ENCODE data around the gene MEG3. TPM values are rescaled to one million over a fixed set of nuclear protein-coding genes. Genes with fewer than 3 reads are reported as not detected.

MEG3 gene
- polyA plus RNA-seq (ENCODE audit: insufficient read length in 12 of 12): 1,000 to 10,000 TPM; 2,267 to 8,000 (median 4,463) TPM
- long read RNA-seq, donor 1, full-length matches to known transcripts: 112 of 117 reads
- long read RNA-seq, donor 1, partial matches to known transcripts: 5 of 117 reads
- long read RNA-seq, donor 1, other reads (novel, unspliced or antisense): 0 of 117 reads
- long read RNA-seq, donor 2, full-length matches to known transcripts: 1,630 of 2,337 reads
- long read RNA-seq, donor 2, partial matches to known transcripts: 352 of 2,337 reads
- long read RNA-seq, donor 2, other reads (novel, unspliced or antisense): 355 of 2,337 reads
- long read RNA-seq, donor 3, full-length matches to known transcripts: 1,606 of 2,350 reads
- long read RNA-seq, donor 3, partial matches to known transcripts: 412 of 2,350 reads
- long read RNA-seq, donor 3, other reads (novel, unspliced or antisense): 332 of 2,350 reads
- long read RNA-seq, donor 4, full-length matches to known transcripts: 805 of 1,214 reads
- long read RNA-seq, donor 4, partial matches to known transcripts: 259 of 1,214 reads
- long read RNA-seq, donor 4, other reads (novel, unspliced or antisense): 150 of 1,214 reads
- long read RNA-seq, donor 5, full-length matches to known transcripts: 3,398 of 4,670 reads
- long read RNA-seq, donor 5, partial matches to known transcripts: 891 of 4,670 reads
- long read RNA-seq, donor 5, other reads (novel, unspliced or antisense): 381 of 4,670 reads
- long read RNA-seq, donor 6, full-length matches to known transcripts: 1,374 of 1,955 reads
- long read RNA-seq, donor 6, partial matches to known transcripts: 348 of 1,955 reads
- long read RNA-seq, donor 6, other reads (novel, unspliced or antisense): 233 of 1,955 reads
- long read RNA-seq, donor 7, full-length matches to known transcripts: 1,412 of 2,041 reads
- long read RNA-seq, donor 7, partial matches to known transcripts: 366 of 2,041 reads
- long read RNA-seq, donor 7, other reads (novel, unspliced or antisense): 263 of 2,041 reads
- long read RNA-seq, donor 8, full-length matches to known transcripts: 2,881 of 4,214 reads
- long read RNA-seq, donor 8, partial matches to known transcripts: 824 of 4,214 reads
- long read RNA-seq, donor 8, other reads (novel, unspliced or antisense): 509 of 4,214 reads
- long read RNA-seq, donor 9, full-length matches to known transcripts: 482 of 748 reads
- long read RNA-seq, donor 9, partial matches to known transcripts: 170 of 748 reads
- long read RNA-seq, donor 9, other reads (novel, unspliced or antisense): 96 of 748 reads
- long read RNA-seq, donor 10, full-length matches to known transcripts: 2,026 of 3,030 reads
- long read RNA-seq, donor 10, partial matches to known transcripts: 519 of 3,030 reads
- long read RNA-seq, donor 10, other reads (novel, unspliced or antisense): 485 of 3,030 reads
- long read RNA-seq, donor 11, full-length matches to known transcripts: 1,364 of 2,034 reads
- long read RNA-seq, donor 11, partial matches to known transcripts: 484 of 2,034 reads
- long read RNA-seq, donor 11, other reads (novel, unspliced or antisense): 186 of 2,034 reads

- DNase-seq: peak; percentile 91
Observed at GRCh38 chr14:100825713-100826331, at the start of gene MEG3. TSS of gene MEG3 (plus strand) at chr14:100826118.

DNA sequence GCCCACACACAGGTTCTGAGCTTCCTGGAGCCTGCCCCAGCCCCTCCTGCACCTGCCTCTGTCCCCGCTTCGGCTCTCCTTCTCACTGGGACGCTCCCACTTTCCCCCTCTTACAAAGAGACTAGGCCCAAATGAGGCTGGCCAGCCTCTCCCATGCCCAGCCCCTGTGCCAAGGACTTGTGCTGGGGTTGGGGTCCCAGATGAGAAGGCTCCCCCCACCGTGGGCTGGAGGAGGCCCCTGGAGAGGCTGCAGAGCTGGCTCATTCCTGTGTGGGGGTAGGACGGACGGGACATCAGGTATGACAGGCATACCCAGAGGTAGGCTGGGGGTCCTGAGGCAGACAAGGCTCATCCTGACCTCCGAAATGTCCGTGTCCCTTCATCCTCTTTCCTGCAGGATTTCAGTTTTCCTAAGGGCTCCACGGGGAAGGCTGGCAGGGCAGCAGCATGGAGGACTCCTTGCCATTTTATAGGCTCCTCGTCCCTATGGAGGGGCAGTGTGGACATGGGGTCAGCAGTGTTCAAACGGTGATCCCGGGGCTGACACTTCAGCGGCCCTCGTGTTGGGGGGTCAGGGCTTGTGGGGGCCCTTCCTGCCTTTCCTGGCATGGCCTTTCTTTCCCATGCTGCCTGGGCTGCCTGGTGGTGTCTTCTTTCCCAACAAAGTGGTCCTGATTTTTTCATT is 49.1 kb upstream of the MEG3 start:
- DNase-seq: no peak

- DNase-seq: no peak
Observed at GRCh38 chr14:100777366-100777817, 48.5 kb upstream of the MEG3 start.

DNA sequence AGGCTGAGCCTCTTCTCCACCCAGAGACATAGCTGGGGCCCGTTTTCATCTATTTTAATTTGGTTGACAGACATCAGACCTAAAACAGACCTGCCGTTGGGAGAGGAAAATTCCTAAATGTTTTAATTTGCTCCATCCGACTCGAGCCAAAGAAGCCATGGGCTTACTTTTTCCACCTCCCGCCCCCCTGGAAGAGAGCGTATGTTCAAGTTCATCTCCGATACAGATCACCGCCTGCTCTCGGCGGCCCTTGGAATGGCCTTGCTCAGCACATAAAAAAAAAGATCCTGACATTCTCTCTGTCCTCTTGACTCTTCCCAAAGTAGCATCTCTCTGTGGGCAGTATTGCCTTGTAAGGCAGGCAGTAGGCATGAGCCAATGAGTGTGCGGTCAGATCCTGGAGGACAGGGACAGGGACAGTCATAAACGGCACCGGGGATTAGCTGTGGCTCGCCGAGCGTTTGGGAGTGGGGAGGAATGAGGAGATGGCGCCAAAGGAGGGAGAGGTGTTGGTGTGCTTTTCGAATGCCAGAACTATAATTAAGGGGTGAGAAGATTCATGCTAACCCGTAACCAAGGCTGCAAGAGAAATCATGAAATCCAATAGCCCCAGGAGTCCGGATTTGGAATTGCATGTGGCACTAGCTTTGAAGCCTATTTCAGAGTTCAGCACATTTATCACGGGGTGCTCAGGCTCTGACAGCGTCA is 47.9 kb upstream of the MEG3 start:
- peak; percentile 36 for DNase-seq

DNA sequence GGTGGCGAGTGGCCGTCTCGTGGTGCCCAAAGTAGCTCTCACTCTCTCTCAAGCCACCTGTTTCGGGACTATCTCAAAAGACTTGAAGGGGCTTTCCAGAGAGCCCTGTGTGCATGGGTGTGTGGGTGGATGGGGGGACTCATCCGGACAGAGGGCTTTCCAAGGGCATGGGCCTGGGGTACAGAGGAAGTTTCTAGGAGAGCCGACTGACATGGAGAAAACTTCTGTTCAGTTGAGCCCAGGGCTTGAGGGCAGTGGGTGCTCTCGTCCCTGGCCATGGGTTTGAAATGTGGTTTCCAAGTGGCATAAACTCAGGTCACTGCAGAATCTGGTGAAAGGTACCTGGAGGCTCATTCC is 47.4 kb upstream of the MEG3 start:
- no peak for DNase-seq

DNA sequence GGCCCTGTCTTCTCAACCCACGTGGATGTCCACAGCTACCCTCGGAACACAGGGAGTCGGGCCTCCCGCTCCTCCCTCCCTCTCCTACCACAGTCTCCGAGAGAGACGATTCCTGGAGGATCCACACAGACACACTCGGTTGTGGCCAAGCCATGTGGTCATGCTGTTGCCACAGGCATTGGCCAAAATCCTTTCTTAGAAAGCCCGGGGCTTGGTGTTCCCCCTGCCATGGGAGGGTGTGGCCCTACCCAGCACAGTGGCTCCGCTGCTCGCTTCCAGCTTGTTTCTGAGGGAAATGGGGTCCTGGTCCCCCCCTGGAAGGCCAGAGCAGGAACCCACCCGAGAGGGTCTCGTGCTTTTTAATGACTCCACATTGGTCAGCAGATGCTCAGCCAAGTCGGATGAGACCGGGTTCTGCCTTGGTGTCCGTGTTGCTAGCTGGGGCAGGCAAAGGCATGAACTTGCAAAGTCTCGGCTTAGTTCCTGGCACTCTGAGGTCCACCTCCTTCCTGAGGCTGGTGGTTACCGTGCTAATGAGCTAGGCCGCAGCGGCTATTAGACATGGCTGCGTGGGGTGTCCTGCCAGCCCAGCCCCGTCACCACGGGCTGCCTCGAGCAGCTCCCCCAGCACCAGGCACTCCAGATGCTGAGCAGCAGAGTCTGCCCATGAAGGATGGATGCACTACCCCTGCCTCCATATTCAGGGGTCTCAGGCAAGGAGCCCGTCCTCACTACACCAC is 46.8 kb upstream of the MEG3 start:
- DNase-seq: no peak

GRCh38 chr14:100779691-100780080 is 46.2 kb upstream of the MEG3 start:
- DNase-seq: no peak

DNA sequence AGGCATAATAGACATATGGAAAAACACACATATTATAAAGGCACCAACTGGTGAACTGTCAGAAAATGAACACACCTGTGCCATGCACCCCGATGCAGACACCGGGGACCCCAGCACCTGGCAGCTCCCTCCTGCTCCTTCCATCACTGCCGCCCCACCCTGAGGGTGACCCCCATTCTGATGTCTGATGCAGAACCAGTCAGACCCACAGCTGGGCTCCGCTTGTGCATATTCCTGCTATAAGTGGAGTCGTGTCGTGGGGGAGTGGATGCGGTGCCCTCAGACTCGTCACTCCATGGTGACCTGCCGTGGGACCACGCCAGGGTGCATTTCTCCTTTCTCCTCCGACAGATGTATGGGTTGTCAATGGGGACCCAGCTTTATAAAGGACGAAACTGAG is 45.7 kb upstream of the MEG3 start:
- DNase-seq: no peak

GRCh38 chr14:100780646-100781355 is 45.1 kb upstream of the MEG3 start:
- no peak for DNase-seq

DNA sequence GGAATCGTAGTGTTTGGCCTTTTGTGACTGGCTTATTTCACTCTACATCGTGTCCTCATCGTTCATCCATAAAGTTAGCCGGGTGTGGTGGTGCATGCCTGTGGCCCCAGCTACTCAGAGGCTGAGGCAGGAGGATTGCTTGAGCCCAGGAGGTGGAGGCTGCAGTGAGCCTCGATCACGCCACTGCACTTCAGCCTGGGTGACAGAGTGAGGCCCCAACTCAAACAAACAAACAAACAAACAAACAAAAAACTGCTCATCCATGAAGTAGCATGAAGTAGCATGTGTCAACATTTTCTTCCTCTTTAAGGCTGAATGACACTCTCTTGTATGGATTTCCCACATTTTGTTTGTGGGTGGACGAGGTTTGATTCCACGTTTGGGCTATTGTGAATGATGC is 44.0 kb upstream of the MEG3 start:
- DNase-seq: no peak

GRCh38 chr14:100782516-100783320 is 43.2 kb upstream of the MEG3 start:
- DNase-seq: no peak

DNA sequence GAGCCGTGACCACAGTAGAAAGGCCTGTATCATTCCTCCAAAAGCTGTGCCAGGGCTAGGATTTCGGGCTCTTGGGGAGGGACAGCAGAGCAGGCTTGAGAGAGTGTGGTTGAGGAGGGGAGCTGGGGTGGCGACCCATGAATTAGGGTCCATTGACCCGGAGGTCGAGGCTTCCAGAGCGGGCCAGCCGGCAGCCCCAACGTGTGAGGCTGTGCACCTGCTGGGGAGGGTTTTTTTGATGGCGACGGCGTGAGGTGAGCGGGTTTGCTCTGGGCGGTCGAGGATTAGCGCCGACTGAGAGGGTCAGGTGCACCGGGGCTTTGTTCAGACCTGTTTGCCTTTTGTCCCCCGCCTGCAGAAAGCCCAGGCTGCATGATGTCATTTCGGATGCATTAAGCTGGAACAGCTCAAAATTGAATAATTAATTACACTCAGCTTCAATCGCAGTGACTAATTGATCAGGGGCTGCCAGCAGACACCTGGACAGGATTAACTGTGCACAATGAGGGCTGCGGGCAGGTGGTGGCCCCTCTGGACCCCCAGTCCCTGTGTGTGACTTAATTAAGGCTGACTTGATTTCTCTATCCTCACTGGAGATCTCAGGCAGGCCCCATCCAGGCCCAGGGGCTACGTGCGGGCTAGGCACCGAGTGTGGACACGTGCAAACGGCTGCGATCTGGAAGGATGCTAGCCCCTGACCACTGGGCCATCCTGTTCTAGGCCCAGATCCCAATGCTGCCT is 42.1 kb upstream of the MEG3 start:
- DNase-seq: no peak

DNA sequence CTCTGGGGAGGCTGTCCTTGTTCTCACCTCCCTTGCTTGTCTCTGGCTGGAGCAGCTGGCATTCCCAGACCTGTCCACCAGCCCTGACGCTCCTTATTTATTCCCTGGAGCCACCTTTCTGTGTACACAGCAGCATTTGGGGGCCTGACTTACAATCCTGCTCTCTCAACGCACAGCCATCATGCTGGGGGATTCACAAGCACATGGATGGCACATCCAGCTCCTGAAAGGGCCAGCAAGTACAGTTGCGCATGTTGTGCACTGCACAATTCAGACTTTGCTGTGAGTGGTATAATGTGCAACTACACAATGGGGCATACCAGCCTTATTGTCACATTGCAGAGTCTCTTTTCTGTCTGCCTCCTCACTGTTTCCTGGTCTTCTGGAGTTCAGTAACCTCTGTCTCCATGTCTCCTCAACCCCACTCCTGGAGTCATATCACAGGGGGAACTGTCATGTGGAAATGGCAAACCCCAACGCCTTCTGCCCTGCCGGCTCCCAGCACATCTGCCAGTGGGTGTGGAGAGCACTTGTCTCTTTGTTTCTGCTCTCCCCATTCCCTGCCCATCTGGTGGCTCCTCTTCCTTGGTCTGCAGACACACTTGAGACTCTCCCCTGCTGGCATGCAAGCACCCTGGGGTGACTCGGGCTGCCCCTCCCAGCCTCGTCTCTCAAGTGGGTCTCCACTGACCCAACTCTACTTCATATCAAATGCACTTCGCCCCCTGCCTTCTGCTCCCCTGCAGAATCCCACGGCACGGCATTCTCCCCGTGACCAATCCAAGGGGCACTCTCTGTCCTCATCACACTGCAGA is 41.2 kb upstream of the MEG3 start:
- DNase-seq: no peak

- DNase-seq: no peak
Observed at GRCh38 chr14:100785338-100785615, 40.6 kb upstream of the MEG3 start.

- DNase-seq: no peak
Observed at GRCh38 chr14:100785626-100786025, 40.3 kb upstream of the MEG3 start.

GRCh38 chr14:100786131-100786530 is 39.8 kb upstream of the MEG3 start:
- DNase-seq: no peak
